HepG2 (cell line): ENCODE data around the gene DLST. TPM values are rescaled to one million over a fixed set of nuclear protein-coding genes. Genes with fewer than 3 reads are reported as not detected.
A peak's percentile ranks its signal among the peaks of the same experiment; 100 is the strongest.

Experiments
- AHR ChIP-seq: IDR thresholded peaks from 2 replicates; pipeline ENCODE4 v1.6.1; 2018; ENCODE audit warnings: missing genetic modification reagents, missing compliant biosample characterization
- CBX2 ChIP-seq, 2 experiments: fragments of 200-600 bp in 1 of 2; sonication (generic); formaldehyde crosslinking in 1 of 2; IDR thresholded peaks; 2 replicates each; pipeline versions ENCODE4 v1.7.0 to v1.8.1; 2018 to 2022; ENCODE audit warnings: low read depth in 2 of 2, low read length in 1 of 2, mild to moderate bottlenecking in 1 of 2, missing genetic modification reagents in 1 of 2
- CREBL2 ChIP-seq: sonication (generic); formaldehyde crosslinking; IDR thresholded peaks from 2 replicates; pipeline ENCODE4 v1.8.1; 2023; ENCODE audit warnings: missing genetic modification reagents, mild to moderate bottlenecking, borderline replicate concordance
- FOXJ3 ChIP-seq: sonication (generic); formaldehyde crosslinking; IDR thresholded peaks from 2 replicates; pipeline ENCODE4 v1.4.0; 2020; ENCODE audit warnings: missing genetic modification reagents, mild to moderate bottlenecking, borderline replicate concordance
- IKZF5 ChIP-seq: IDR thresholded peaks from 2 replicates; pipeline ENCODE4 v1.6.1; 2018; ENCODE audit warnings: missing genetic modification reagents, mild to moderate bottlenecking, missing compliant biosample characterization
- JUND ChIP-seq: sonication (generic); formaldehyde crosslinking; IDR thresholded peaks from 2 replicates; pipeline ENCODE4 v1.8.0; 2022; ENCODE audit warnings: mild to moderate bottlenecking, missing genetic modification reagents
- KLF9 ChIP-seq: IDR thresholded peaks from 2 replicates; pipeline ENCODE4 v1.6.1; 2016; ENCODE audit warnings: low read depth
- NBN ChIP-seq: fragments of 450-650 bp; conservative IDR thresholded peaks from 2 replicates; pipeline ENCODE4 v1.6.1; 2017
- SMYD3 ChIP-seq: sonication (generic); formaldehyde crosslinking; IDR thresholded peaks from 2 replicates; pipeline ENCODE4 v1.8.1; 2023; ENCODE audit warnings: mild to moderate bottlenecking, missing genetic modification reagents
- SUZ12 ChIP-seq: fragments of 150-350 bp; IDR thresholded peaks from 2 replicates; pipeline ENCODE4 v1.6.1; 2014; ENCODE audit warnings: low read depth, low read length
- ZBTB21 ChIP-seq: sonication (generic); formaldehyde crosslinking; IDR thresholded peaks from 2 replicates; pipeline ENCODE4 v1.4.0; 2020; ENCODE audit warnings: missing genetic modification reagents
- ZC3H13 ChIP-seq: sonication (generic); formaldehyde crosslinking; IDR thresholded peaks from 2 replicates; pipeline ENCODE4 v1.8.1; 2023; ENCODE audit warnings: mild to moderate bottlenecking, missing genetic modification reagents, moderate library complexity
- ZNF451 ChIP-seq: sonication (generic); formaldehyde crosslinking; IDR thresholded peaks from 2 replicates; pipeline ENCODE4 v1.5.0; 2020; ENCODE audit warnings: mild to moderate bottlenecking, missing genetic modification reagents
- ZNF616 ChIP-seq: sonication (generic); formaldehyde crosslinking; IDR thresholded peaks from 2 replicates; pipeline ENCODE4 v1.5.0; 2020; ENCODE audit warnings: low read depth, mild to moderate bottlenecking, missing genetic modification reagents
- ZNF644 ChIP-seq: IDR thresholded peaks from 2 replicates; pipeline ENCODE4 v1.6.1; 2016; ENCODE audit warnings: low read depth
- polyA plus RNA-seq, 8 experiments: library from polyadenylated mRNA; depleted of rRNA in 3 of 8; stranded (reverse) in 7 of 8; unstranded in 1 of 8; fragments of >200 nt; fragmentation: Illumina TruSeq in 4 of 8; extraction: Trizol in 4 of 8; gene quantifications; 2 replicates each; pipeline versions ENCODE4 v1.2.1 to v1.2.3, GENCODE V29; 2011 to 2016; ENCODE audit warnings: low read depth in 4 of 8, missing spikeins in 1 of 8, mixed read lengths in 1 of 8; ENCODE audit not compliant: insufficient read depth in 1 of 8
- total RNA-seq, 5 experiments: library from RNA; depleted of rRNA; stranded (reverse); fragments of >200 nt; fragmentation: Illumina TruSeq; extraction: Trizol; gene quantifications; 2 replicates each; pipeline ENCODE4 v1.2.3, GENCODE V29; 2016; ENCODE audit warnings: low read depth in 1 of 5
- TF ChIP-seq, protein P1 (sequence below): sonication (generic); formaldehyde crosslinking; IDR thresholded peaks from 2 replicates; pipeline ENCODE4 v1.5.0; 2020; ENCODE audit warnings: mild to moderate bottlenecking, missing genetic modification reagents, borderline replicate concordance
- TF ChIP-seq, protein P2 (sequence below): sonication (generic); formaldehyde crosslinking; conservative IDR thresholded peaks from 2 replicates; pipeline ENCODE4 v1.4.0; 2020; ENCODE audit warnings: missing genetic modification reagents
- TF ChIP-seq, protein P3 (sequence below): IDR thresholded peaks from 2 replicates; pipeline ENCODE4 v1.6.1; 2016; ENCODE audit warnings: missing biosample characterization, missing genetic modification reagents, low read depth

The DLST gene
- total and polyA plus RNA-seq, 2 of the 13 experiments (the other 11 are each of a cell fraction or from before 2014, with no cell fraction given): 56.5 to 94.3 TPM

DNA sequence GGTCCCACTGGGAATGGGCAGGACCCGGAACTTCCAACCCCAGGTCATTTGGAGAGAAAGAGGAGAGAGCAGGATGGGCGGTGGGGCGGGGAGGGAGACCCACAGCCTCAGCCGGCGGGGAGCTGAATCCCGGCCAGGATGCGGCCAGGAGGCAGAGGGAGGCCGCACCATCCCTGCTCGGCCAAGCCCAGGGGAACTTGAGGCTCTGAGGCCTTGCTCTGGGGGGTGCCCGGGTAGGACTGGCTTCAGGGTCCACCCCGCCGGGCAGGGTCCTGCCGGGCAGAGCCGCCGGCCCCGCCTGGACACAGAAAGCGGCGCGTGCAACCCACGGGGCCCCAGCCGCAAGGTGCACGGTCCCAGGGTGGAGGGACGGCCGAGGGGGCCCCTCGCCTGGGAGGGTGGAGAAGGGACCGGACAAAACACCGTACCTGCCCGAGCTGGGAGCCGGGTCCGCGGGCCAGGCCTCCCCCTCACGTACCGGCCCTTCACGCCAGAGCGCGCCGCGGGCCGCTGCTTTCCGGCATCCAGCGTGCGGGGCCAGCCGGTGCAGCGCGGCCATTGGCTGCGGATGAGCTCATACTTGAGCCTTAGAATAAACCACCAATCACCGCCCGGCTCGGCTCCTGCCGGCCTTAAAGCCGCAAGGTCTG lies 41.2 kb downstream of the DLST start, which contains the start of gene RPS6KL1 (continued):
- TF ChIP-seq ZNF644 (no peak), JUND (CRISPR knock-in tag) (peak; percentile 64), SMYD3 (CRISPR knock-in tag) (no peak), FOXJ3 (CRISPR knock-in tag) (no peak), IKZF5 (CRISPR knock-in tag) (no peak), ZC3H13 (CRISPR knock-in tag) (no peak), CBX2 (IDR thresholded peaks at IDR 0.05; ENCODE audit: low read depth, low read length) (no peak), CBX2 (CRISPR knock-in tag; IDR thresholded peaks at IDR 0.05; ENCODE audit: low read depth) (no peak), KLF9 (CRISPR knock-in tag) (no peak), ZNF616 (CRISPR knock-in tag) (no peak), SUZ12 (no peak), ZBTB21 (CRISPR knock-in tag) (no peak), ZNF451 (CRISPR knock-in tag) (0 out of 2 replicates have a peak, but pooled peaks have one; percentile 28), AHR (CRISPR knock-in tag) (no peak), NBN (no peak), CREBL2 (CRISPR knock-in tag) (no peak)
- TF ChIP-seq, protein P1, sequence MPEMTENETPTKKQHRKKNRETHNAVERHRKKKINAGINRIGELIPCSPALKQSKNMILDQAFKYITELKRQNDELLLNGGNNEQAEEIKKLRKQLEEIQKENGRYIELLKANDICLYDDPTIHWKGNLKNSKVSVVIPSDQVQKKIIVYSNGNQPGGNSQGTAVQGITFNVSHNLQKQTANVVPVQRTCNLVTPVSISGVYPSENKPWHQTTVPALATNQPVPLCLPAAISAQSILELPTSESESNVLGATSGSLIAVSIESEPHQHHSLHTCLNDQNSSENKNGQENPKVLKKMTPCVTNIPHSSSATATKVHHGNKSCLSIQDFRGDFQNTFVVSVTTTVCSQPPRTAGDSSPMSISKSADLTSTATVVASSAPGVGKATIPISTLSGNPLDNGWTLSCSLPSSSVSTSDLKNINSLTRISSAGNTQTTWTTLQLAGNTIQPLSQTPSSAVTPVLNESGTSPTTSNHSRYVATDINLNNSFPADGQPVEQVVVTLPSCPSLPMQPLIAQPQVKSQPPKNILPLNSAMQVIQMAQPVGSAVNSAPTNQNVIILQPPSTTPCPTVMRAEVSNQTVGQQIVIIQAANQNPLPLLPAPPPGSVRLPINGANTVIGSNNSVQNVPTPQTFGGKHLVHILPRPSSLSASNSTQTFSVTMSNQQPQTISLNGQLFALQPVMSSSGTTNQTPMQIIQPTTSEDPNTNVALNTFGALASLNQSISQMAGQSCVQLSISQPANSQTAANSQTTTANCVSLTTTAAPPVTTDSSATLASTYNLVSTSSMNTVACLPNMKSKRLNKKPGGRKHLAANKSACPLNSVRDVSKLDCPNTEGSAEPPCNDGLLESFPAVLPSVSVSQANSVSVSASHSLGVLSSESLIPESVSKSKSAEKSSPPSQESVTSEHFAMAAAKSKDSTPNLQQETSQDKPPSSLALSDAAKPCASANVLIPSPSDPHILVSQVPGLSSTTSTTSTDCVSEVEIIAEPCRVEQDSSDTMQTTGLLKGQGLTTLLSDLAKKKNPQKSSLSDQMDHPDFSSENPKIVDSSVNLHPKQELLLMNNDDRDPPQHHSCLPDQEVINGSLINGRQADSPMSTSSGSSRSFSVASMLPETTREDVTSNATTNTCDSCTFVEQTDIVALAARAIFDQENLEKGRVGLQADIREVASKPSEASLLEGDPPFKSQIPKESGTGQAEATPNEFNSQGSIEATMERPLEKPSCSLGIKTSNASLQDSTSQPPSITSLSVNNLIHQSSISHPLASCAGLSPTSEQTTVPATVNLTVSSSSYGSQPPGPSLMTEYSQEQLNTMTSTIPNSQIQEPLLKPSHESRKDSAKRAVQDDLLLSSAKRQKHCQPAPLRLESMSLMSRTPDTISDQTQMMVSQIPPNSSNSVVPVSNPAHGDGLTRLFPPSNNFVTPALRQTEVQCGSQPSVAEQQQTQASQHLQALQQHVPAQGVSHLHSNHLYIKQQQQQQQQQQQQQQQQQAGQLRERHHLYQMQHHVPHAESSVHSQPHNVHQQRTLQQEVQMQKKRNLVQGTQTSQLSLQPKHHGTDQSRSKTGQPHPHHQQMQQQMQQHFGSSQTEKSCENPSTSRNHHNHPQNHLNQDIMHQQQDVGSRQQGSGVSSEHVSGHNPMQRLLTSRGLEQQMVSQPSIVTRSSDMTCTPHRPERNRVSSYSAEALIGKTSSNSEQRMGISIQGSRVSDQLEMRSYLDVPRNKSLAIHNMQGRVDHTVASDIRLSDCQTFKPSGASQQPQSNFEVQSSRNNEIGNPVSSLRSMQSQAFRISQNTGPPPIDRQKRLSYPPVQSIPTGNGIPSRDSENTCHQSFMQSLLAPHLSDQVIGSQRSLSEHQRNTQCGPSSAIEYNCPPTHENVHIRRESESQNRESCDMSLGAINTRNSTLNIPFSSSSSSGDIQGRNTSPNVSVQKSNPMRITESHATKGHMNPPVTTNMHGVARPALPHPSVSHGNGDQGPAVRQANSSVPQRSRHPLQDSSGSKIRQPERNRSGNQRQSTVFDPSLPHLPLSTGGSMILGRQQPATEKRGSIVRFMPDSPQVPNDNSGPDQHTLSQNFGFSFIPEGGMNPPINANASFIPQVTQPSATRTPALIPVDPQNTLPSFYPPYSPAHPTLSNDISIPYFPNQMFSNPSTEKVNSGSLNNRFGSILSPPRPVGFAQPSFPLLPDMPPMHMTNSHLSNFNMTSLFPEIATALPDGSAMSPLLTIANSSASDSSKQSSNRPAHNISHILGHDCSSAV (CRISPR knock-in tag): no peak
- TF ChIP-seq, protein P2, sequence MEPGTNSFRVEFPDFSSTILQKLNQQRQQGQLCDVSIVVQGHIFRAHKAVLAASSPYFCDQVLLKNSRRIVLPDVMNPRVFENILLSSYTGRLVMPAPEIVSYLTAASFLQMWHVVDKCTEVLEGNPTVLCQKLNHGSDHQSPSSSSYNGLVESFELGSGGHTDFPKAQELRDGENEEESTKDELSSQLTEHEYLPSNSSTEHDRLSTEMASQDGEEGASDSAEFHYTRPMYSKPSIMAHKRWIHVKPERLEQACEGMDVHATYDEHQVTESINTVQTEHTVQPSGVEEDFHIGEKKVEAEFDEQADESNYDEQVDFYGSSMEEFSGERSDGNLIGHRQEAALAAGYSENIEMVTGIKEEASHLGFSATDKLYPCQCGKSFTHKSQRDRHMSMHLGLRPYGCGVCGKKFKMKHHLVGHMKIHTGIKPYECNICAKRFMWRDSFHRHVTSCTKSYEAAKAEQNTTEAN (CRISPR knock-in tag): no peak
- TF ChIP-seq, protein P3, sequence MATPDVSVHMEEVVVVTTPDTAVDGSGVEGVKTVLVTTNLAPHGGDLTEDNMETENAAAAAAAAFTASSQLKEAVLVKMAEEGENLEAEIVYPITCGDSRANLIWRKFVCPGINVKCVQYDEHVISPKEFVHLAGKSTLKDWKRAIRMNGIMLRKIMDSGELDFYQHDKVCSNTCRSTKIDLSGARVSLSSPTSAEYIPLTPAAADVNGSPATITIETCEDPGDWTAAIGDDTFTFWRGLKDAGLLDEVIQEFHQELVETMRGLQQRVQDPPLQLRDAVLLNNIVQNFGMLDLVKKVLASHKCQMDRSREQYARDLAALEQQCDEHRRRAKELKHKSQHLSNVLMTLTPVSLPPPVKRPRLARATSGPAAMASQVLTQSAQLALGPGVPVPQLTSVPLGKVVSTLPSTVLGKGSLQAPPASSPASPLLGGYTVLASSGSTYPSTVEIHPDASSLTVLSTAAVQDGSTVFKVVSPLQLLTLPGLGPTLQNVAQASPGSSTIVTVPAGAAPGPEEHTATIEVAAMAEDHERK (CRISPR knock-in tag): no peak
